SK-N-SH (cell line): Measurements from ENCODE around the gene PTPRD. TPM values are rescaled to one million over a fixed set of nuclear protein-coding genes. Genes with fewer than 3 reads are reported as not detected.

Source experiments
- CTCF ChIA-PET: fragments of 300-600, 350-600 bp; formaldehyde crosslinking; extraction: SDS; loops from one replicate; lab custom pipeline; 2021; lab: Yijun Ruan, JAX
- POLR2A ChIA-PET: fragments of 350-600 bp; sonication (Branson Sonifier 250); formaldehyde crosslinking; extraction: SDS; loops from one replicate; lab custom pipeline; 2020; ENCODE audit warnings: antibody characterized with exemption, inconsistent platforms; lab: Yijun Ruan, JAX
- DNase-seq: peaks from one replicate; pipeline ENCODE4 v3.0.0; 2012
- H2AFZ ChIP-seq: fragments of 200-600 bp; sonication (generic); 2 replicates; pipeline ENCODE4 v1.8.1; 2016; ENCODE audit warnings: antibody characterized with exemption, mild to moderate bottlenecking, low read depth
- H3F3A ChIP-seq: fragments of 200-600 bp; sonication (generic); replicated peaks from 2 replicates; pipeline ENCODE3; 2016; ENCODE audit warnings: antibody characterized with exemption, mild to moderate bottlenecking; ENCODE audit not compliant: insufficient read depth
- H3K27ac ChIP-seq, 2 experiments: fragments of 200-500 bp in 1 of 2; fragments of 200-600 bp in 1 of 2; sonication (Bioruptor generic) in 1 of 2; sonication (generic), shearing (Covaris generic) in 1 of 2; 2 replicates each; pipeline versions ENCODE4 v1.5.1 to v1.6.1; 2014 to 2016; ENCODE audit warnings: low read depth in 2 of 2, inconsistent platforms in 1 of 2, low read length in 1 of 2, mild to moderate bottlenecking in 1 of 2, mixed read lengths in 1 of 2
- H3K27me3 ChIP-seq: fragments of 200-600 bp; sonication (generic), shearing (Covaris generic); 2 replicates; pipeline ENCODE4 v1.6.1; 2016; ENCODE audit warnings: mixed run types; ENCODE audit not compliant: insufficient read depth
- H3K36me3 ChIP-seq, 2 experiments: fragments of 200-500 bp in 1 of 2; fragments of 200-600 bp in 1 of 2; sonication (Bioruptor generic) in 1 of 2; sonication (generic) in 1 of 2; replicated peaks in 1 of 2; 2 replicates each; pipeline versions ENCODE3 to v1.5.1; 2014 to 2016; ENCODE audit warnings: low read length in 1 of 2, mild to moderate bottlenecking in 1 of 2; ENCODE audit not compliant: insufficient read depth in 2 of 2, control insufficient read depth in 1 of 2
- H3K4me1 ChIP-seq, 2 experiments: fragments of 200-500 bp in 1 of 2; fragments of 200-600 bp in 1 of 2; sonication (Bioruptor generic) in 1 of 2; sonication (generic), shearing (Covaris generic) in 1 of 2; 2 replicates each; pipeline versions ENCODE4 v1.5.1 to v1.6.1; 2014 to 2016; ENCODE audit warnings: low read depth in 1 of 2, low read length in 1 of 2, mixed run types in 1 of 2; ENCODE audit not compliant: insufficient read depth in 2 of 2, control insufficient read depth in 1 of 2
- H3K4me2 ChIP-seq: fragments of 200-600 bp; sonication (generic), shearing (Covaris generic); 2 replicates; pipeline ENCODE4 v1.6.1; 2017; ENCODE audit warnings: mixed run types
- H3K4me3 ChIP-seq, 2 experiments: fragments of 200-500 bp in 1 of 2; fragments of 200-600 bp in 1 of 2; sonication (Bioruptor generic) in 1 of 2; sonication (generic), shearing (Covaris generic) in 1 of 2; 2 replicates each; pipeline versions ENCODE4 v1.5.1 to v1.8.1; 2014 to 2016; ENCODE audit warnings: low read depth in 2 of 2, inconsistent platforms in 1 of 2, low read length in 1 of 2, mild to moderate bottlenecking in 1 of 2, mixed read lengths in 1 of 2, moderate library complexity in 1 of 2
- H3K79me2 ChIP-seq: fragments of 200-600 bp; sonication (generic); 2 replicates; pipeline ENCODE4 v1.8.1; 2017; ENCODE audit warnings: mild to moderate bottlenecking; ENCODE audit not compliant: insufficient read depth
- H3K9ac ChIP-seq: fragments of 200-600 bp; sonication (generic); 2 replicates; pipeline ENCODE4 v1.6.1; 2017; ENCODE audit warnings: mixed run types
- H3K9me2 ChIP-seq: fragments of 200-600 bp; sonication (generic); 2 replicates; pipeline ENCODE4 v1.6.1; 2017; ENCODE audit warnings: mixed run types
- H3K9me3 ChIP-seq: fragments of 200-600 bp; sonication (generic); 2 replicates; pipeline ENCODE4 v1.6.1; 2017; ENCODE audit warnings: mixed run types, mild to moderate bottlenecking, moderate library complexity
- H4K20me1 ChIP-seq: fragments of 200-600 bp; sonication (generic); 2 replicates; pipeline ENCODE4 v1.6.1; 2017; ENCODE audit warnings: mild to moderate bottlenecking, mixed run types; ENCODE audit not compliant: insufficient read depth
- ELF1 ChIP-seq: IDR thresholded peaks from 2 replicates; pipeline ENCODE4 v1.4.0; 2012
- EP300 ChIP-seq, 2 experiments: IDR thresholded peaks; 2 replicates each; pipeline versions ENCODE4 v1.4.0 to v1.6.1; 2012; ENCODE audit warnings: borderline replicate concordance in 1 of 2, low read depth in 1 of 2, low read length in 1 of 2
- FOXJ3 ChIP-seq: sonication (generic); formaldehyde crosslinking; IDR thresholded peaks from 2 replicates; pipeline ENCODE4 v1.5.1; 2020; ENCODE audit warnings: mild to moderate bottlenecking, missing genetic modification reagents
- FOXM1 ChIP-seq: IDR thresholded peaks from 2 replicates; pipeline ENCODE4 v1.4.0; 2012; ENCODE audit warnings: low read depth, mild to moderate bottlenecking
- JUND ChIP-seq: IDR thresholded peaks from 2 replicates; pipeline ENCODE4 v1.4.0; 2012
- MAX ChIP-seq: IDR thresholded peaks from 2 replicates; pipeline ENCODE4 v1.4.0; 2012; ENCODE audit warnings: low read depth
- MEF2A ChIP-seq: IDR thresholded peaks from 2 replicates; pipeline ENCODE4 v1.4.0; 2012; ENCODE audit warnings: low read depth, borderline replicate concordance
- MXI1 ChIP-seq: IDR thresholded peaks from 2 replicates; pipeline ENCODE4 v1.6.1; 2012; ENCODE audit warnings: mild to moderate bottlenecking, low read depth, low read length, improper control_type of control experiment
- NRF1 ChIP-seq: IDR thresholded peaks from 2 replicates; pipeline ENCODE4 v1.6.1; 2012; ENCODE audit warnings: low read depth, mild to moderate bottlenecking, low read length
- POLR2AphosphoS5 ChIP-seq: IDR thresholded peaks from 2 replicates; pipeline ENCODE4 v1.6.1; 2012; ENCODE audit warnings: low read depth, low read length
- RAD21 ChIP-seq: IDR thresholded peaks from 2 replicates; pipeline ENCODE4 v1.6.1; 2012; ENCODE audit warnings: mild to moderate bottlenecking, low read length
- REST ChIP-seq: IDR thresholded peaks from 2 replicates; pipeline ENCODE4 v1.6.1; 2012; ENCODE audit warnings: mild to moderate bottlenecking, low read depth, low read length, moderate library complexity
- RXRA ChIP-seq: IDR thresholded peaks from 2 replicates; pipeline ENCODE4 v1.4.0; 2012; ENCODE audit warnings: low read depth, mild to moderate bottlenecking, borderline replicate concordance
- SIN3A ChIP-seq: IDR thresholded peaks from 2 replicates; pipeline ENCODE4 v1.6.1; 2012; ENCODE audit warnings: low read depth, mild to moderate bottlenecking, low read length, moderate library complexity, borderline replicate concordance
- TAF1 ChIP-seq: IDR thresholded peaks from 2 replicates; pipeline ENCODE4 v1.6.1; 2012; ENCODE audit warnings: low read depth, mild to moderate bottlenecking, low read length, moderate library complexity, borderline replicate concordance
- TEAD4 ChIP-seq: IDR thresholded peaks from 2 replicates; pipeline ENCODE4 v1.4.0; 2012; ENCODE audit warnings: mild to moderate bottlenecking, borderline replicate concordance; ENCODE audit not compliant: insufficient read depth
- USF1 ChIP-seq: IDR thresholded peaks from 2 replicates; pipeline ENCODE4 v1.4.0; 2012; ENCODE audit warnings: low read depth, borderline replicate concordance
- ZBTB33 ChIP-seq: IDR thresholded peaks from 2 replicates; pipeline ENCODE4 v1.4.0; 2012; ENCODE audit warnings: low read depth, borderline replicate concordance
- WGBS: methylation state at CpG from one replicate; pipeline ENCODE4 v1.1.6; 2017; ENCODE audit warnings: low lambda C conversion rate; 5-methylcytosine and 5-hydroxymethylcytosine counted together
- polyA plus RNA-seq, 3 experiments: library from polyadenylated mRNA; depleted of rRNA; stranded (reverse); fragments of >200 nt; gene quantifications; 2 replicates each; pipeline ENCODE4 v1.2.3, GENCODE V29; 2012
- TF ChIP-seq, protein P1 (sequence below): fragments of 200-600 bp; sonication (generic); IDR thresholded peaks from 2 replicates; pipeline ENCODE4 v1.6.1; 2017; ENCODE audit warnings: antibody characterized with exemption, mild to moderate bottlenecking, moderate library complexity

Gene PTPRD
- polyA plus RNA-seq, 1 of the 3 experiments (the other 2 are of a cell fraction) = 0.15 TPM

GRCh38 chr9:8685825-8686224, 1927.0 kb downstream of the PTPRD start:
- DNase-seq = no peak
- Histone ChIP-seq H3K9ac (no peak overlapping the region), H3K9me2 (no peaks in the 10 kb centered on the region), H3F3A (no peaks in the 10 kb centered on the region), H4K20me1 (no peaks in the 10 kb centered on the region), H3K9me3 (no peaks in the 10 kb centered on the region), H3K27ac (no peak overlapping the region), H3K4me2 (no peak overlapping the region), H3K36me3 (no peaks in the 10 kb centered on the region), H3K27me3 (no peaks in the 10 kb centered on the region), H2AFZ (no peak overlapping the region), H3K4me1 (no peaks in the 10 kb centered on the region), H3K79me2 (no peaks in the 10 kb centered on the region), H3K4me3 (no peak overlapping the region)
- ChIA-PET CTCF (interaction anchor here (0.6 kb wide), 1 partner anchor 170 kb away, joined by 3 read pairs; no protein-coding TSS in a partner anchor), POLR2A (no interaction called here)
- TF ChIP-seq EP300 (IDR thresholded peaks at IDR 0.05; ENCODE audit: borderline replicate concordance in 1 of 2, low read depth in 1 of 2, low read length in 1 of 2) = no peak
- TF ChIP-seq TAF1 = no peak
- no peak for TF ChIP-seq RAD21
- no peak for TF ChIP-seq USF1
- no peak for TF ChIP-seq RXRA
- 36% methylated on average over 3 of the region's 3 CpGs for WGBS

GRCh38 chr9:8684978-8685708, 1927.7 kb downstream of the PTPRD start:
- H3K4me1 ChIP-seq = no peaks in the 10 kb centered on the region
- no peaks in the 10 kb centered on the region for H3K36me3 ChIP-seq
- H3K9ac ChIP-seq = no peak overlapping the region
- no peak overlapping the region for H3K4me3 ChIP-seq
- H3K9me3 ChIP-seq = no peaks in the 10 kb centered on the region
- no peaks in the 10 kb centered on the region for H3F3A ChIP-seq
- H3K9me2 ChIP-seq = no peaks in the 10 kb centered on the region
- CTCF ChIA-PET = interaction anchor here (0.6 kb wide), 1 partner anchor 33 kb away, joined by 3 read pairs; no protein-coding TSS in a partner anchor
- no peaks in the 10 kb centered on the region for H3K27me3 ChIP-seq
- no peak for DNase-seq
- H3K27ac ChIP-seq = no peak overlapping the region
- no peak overlapping the region for H3K4me2 ChIP-seq
- no peaks in the 10 kb centered on the region for H4K20me1 ChIP-seq
- H2AFZ ChIP-seq = no peak overlapping the region
- H3K79me2 ChIP-seq = no peaks in the 10 kb centered on the region
- 40% methylated on average over 4 of the region's 4 CpGs for WGBS
- POLR2A ChIA-PET = no interaction called here
- TF ChIP-seq FOXJ3 (CRISPR knock-in tag) (no peak), MEF2A (no peak), FOXM1 (no peak), MAX (no peak), TEAD4 (no peak), SIN3A (no peak), TAF1 (no peak), NRF1 (no peak), JUND (no peak), RAD21 (no peak), REST (no peak), MXI1 (no peak), ELF1 (no peak), POLR2AphosphoS5 (no peak), ZBTB33 (no peak)
- TF ChIP-seq, protein P1, sequence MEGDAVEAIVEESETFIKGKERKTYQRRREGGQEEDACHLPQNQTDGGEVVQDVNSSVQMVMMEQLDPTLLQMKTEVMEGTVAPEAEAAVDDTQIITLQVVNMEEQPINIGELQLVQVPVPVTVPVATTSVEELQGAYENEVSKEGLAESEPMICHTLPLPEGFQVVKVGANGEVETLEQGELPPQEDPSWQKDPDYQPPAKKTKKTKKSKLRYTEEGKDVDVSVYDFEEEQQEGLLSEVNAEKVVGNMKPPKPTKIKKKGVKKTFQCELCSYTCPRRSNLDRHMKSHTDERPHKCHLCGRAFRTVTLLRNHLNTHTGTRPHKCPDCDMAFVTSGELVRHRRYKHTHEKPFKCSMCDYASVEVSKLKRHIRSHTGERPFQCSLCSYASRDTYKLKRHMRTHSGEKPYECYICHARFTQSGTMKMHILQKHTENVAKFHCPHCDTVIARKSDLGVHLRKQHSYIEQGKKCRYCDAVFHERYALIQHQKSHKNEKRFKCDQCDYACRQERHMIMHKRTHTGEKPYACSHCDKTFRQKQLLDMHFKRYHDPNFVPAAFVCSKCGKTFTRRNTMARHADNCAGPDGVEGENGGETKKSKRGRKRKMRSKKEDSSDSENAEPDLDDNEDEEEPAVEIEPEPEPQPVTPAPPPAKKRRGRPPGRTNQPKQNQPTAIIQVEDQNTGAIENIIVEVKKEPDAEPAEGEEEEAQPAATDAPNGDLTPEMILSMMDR = no peak
